ENCODE data around the gene ANO2.

GRCh38 chr12:5907807-5908206 is 37.3 kb downstream of the ANO2 start:
- TF ChIP-seq CTCF (conservative IDR thresholded peaks at IDR 0.05; ENCODE audit: low read depth in 2 of 2) (no peak), EZH2phosphoT487 (IDR thresholded peaks at IDR 0.05; ENCODE audit: unreplicated experiment) (no peak), EZH2 (IDR thresholded peaks at IDR 0.05; ENCODE audit: low read depth, unreplicated experiment) (no peak), REST (IDR thresholded peaks at IDR 0.05; ENCODE audit: unreplicated experiment) (no peak), POLR2AphosphoS5 (IDR thresholded peaks at IDR 0.05; ENCODE audit: low read depth) (no peak), JUNB (IDR thresholded peaks at IDR 0.05; ENCODE audit: unreplicated experiment) (no peak), ZNF331 (CRISPR knock-in tag; IDR thresholded peaks at IDR 0.05; ENCODE audit: low read depth) (no peak), ZNF114 (CRISPR knock-in tag; IDR thresholded peaks at IDR 0.05) (no peak), ETS1 (IDR thresholded peaks at IDR 0.05) (no peak), STAT1 (IDR thresholded peaks at IDR 0.05; ENCODE audit: unreplicated experiment) (no peak), CREB1 (CRISPR knock-in tag; IDR thresholded peaks at IDR 0.05; ENCODE audit: low read depth) (no peak)

Measured in GM23338 (cell line).